Keratinocyte (primary cell): ENCODE measurements around the gene SDK1. TPM values are rescaled to one million over a fixed set of nuclear protein-coding genes. Genes with fewer than 3 reads are reported as not detected.

Source experiments
- DNase-seq: peaks from one replicate; pipeline ENCODE4 v3.0.0-alpha.2; 2011; ENCODE audit warnings: low read depth, missing footprints, low spot score
- FAIRE-seq: peaks from 2 replicates; lab custom pipeline; 2011; peaks lifted over from hg19 to GRCh38; lab: Jason Lieb, UNC
- H2AFZ ChIP-seq: 2 replicates; pipeline ENCODE4 v1.6.0; 2012; ENCODE audit warnings: low read length, control low read depth, inconsistent platforms; ENCODE audit not compliant: control insufficient read depth
- H3K27ac ChIP-seq: 2 replicates; pipeline ENCODE4 v1.5.1; 2011; ENCODE audit warnings: low read length; ENCODE audit not compliant: control insufficient read depth, insufficient read depth
- H3K27me3 ChIP-seq: 3 replicates; pipeline ENCODE4 v1.6.0; 2011; ENCODE audit warnings: low read length; ENCODE audit not compliant: control insufficient read depth, insufficient read depth; ENCODE audit errors: extremely low read depth
- H3K36me3 ChIP-seq, 2 experiments: 2 replicates in 1 of 2; 3 replicates in 1 of 2; pipeline ENCODE4 v1.5.1; 2011; ENCODE audit warnings: low read length in 2 of 2, mild to moderate bottlenecking in 1 of 2; ENCODE audit not compliant: control insufficient read depth in 2 of 2, insufficient read depth in 2 of 2; ENCODE audit errors: extremely low read depth in 1 of 2
- H3K4me1 ChIP-seq: 3 replicates; pipeline ENCODE4 v1.5.1; 2011; ENCODE audit warnings: low read length; ENCODE audit not compliant: control insufficient read depth, insufficient read depth; ENCODE audit errors: extremely low read depth
- H3K4me2 ChIP-seq: 3 replicates; pipeline ENCODE4 v1.6.0; 2011; ENCODE audit warnings: low read depth, low read length; ENCODE audit not compliant: control insufficient read depth, insufficient read depth; ENCODE audit errors: extremely low read depth
- H3K4me3 ChIP-seq, 3 experiments: fragments of 200-600 bp in 1 of 3; sonication (generic) in 1 of 3; 2 replicates in 2 of 3; 3 replicates in 1 of 3; pipeline ENCODE4 v1.5.1; 2011 to 2016; ENCODE audit warnings: low read length in 3 of 3, mild to moderate bottlenecking in 3 of 3, control low read depth in 2 of 3, inconsistent platforms in 1 of 3, low read depth in 1 of 3, mixed read lengths in 1 of 3, mixed run types in 1 of 3, moderate library complexity in 1 of 3; ENCODE audit not compliant: control insufficient read depth in 2 of 3, insufficient read depth in 2 of 3; ENCODE audit errors: extremely low read depth in 1 of 3
- H3K79me2 ChIP-seq: 2 replicates; pipeline ENCODE4 v1.6.0; 2012; ENCODE audit warnings: low read length; ENCODE audit not compliant: control insufficient read depth, insufficient read depth
- H3K9ac ChIP-seq: 3 replicates; pipeline ENCODE4 v1.6.0; 2011; ENCODE audit warnings: low read length; ENCODE audit not compliant: control insufficient read depth, insufficient read depth; ENCODE audit errors: extremely low read depth
- H3K9me1 ChIP-seq: 3 replicates; pipeline ENCODE4 v1.6.0; 2011; ENCODE audit warnings: low read length; ENCODE audit not compliant: control insufficient read depth, insufficient read depth; ENCODE audit errors: extremely low read depth
- H3K9me3 ChIP-seq: 2 replicates; pipeline ENCODE4 v1.5.1; 2012; ENCODE audit warnings: low read depth, low read length; ENCODE audit not compliant: control insufficient read depth
- H4K20me1 ChIP-seq: 3 replicates; pipeline ENCODE4 v1.6.0; 2011; ENCODE audit warnings: low read length; ENCODE audit not compliant: control insufficient read depth, insufficient read depth; ENCODE audit errors: extremely low read depth
- EZH2 ChIP-seq: IDR thresholded peaks from one replicate; pipeline ENCODE4 v1.6.1; 2012; ENCODE audit warnings: inconsistent platforms, mild to moderate bottlenecking, low read length, moderate library complexity
- dilution Hi-C: fragments of 300-500 bp; cut with MboI; formaldehyde crosslinking; loops from one replicate; pipeline ENCODE4 v1.7.0; 2020; ENCODE audit warnings: low sequenced_read_pairs; ENCODE audit not compliant: extremely low pct_ligation_motif_present
- polyA plus RNA-seq, 5 experiments: library from polyadenylated mRNA; depleted of rRNA in 3 of 5; stranded (reverse) in 3 of 5; stranded (forward) in 1 of 5; unstranded in 1 of 5; fragments of >200 nt; gene quantifications; 1 replicate in 1 of 5; 2 replicates in 3 of 5; 3 replicates in 1 of 5; pipeline versions ENCODE4 v1.2.1 to v1.2.3, GENCODE V29; 2011 to 2012; ENCODE audit warnings: missing spikeins in 2 of 5, low read depth in 1 of 5, low replicate concordance in 1 of 5
- TF ChIP-seq, protein P1 (sequence below), 3 experiments: IDR thresholded peaks in 1 of 3; conservative IDR thresholded peaks in 1 of 3; optimal IDR thresholded peaks in 1 of 3; 2 replicates in 2 of 3; 3 replicates in 1 of 3; pipeline versions ENCODE3 to v1.5.1; 2011; ENCODE audit warnings: low read length in 3 of 3, mild to moderate bottlenecking in 3 of 3, moderate library complexity in 2 of 3, control low read depth in 1 of 3, inconsistent platforms in 1 of 3; ENCODE audit not compliant: insufficient read depth in 2 of 3; ENCODE audit errors: extremely low read depth in 1 of 3

The SDK1 gene
- polyA plus RNA-seq, 1 donor (not counting 4 experiments of a cell fraction or from before 2014, with no cell fraction given), result 0.66 TPM

DNA sequence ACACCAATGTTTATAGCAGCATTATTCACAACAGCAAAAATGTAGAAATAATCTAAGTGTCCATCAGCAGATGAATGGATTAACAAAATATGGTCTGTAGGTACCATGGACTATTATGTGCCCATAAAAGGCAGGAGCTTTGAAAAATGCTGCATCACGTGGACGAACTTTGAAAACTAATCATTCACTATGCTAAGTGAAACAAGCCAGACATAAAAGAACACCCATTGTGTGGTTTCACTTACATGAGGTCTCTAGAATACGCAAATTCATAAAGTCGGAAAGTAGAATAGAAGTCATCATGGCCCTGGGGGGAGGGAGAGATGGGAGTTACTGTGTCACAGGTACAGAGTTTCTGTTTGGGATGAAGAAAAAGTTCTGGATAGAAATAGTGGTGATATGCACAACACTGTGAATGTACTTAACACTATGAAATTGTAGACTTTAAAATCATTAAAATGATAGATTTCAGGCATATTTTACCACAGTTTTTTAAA is 377.3 kb downstream of the SDK1 start:
- H3K4me1 ChIP-seq, result no peaks in the 10 kb centered on the region
- FAIRE-seq (no peak), DNase-seq (no peak)
- H3K27ac ChIP-seq, result no peak overlapping the region
- no peak overlapping the region for H3K4me2 ChIP-seq
- H4K20me1 ChIP-seq, result no peaks in the 10 kb centered on the region
- H2AFZ ChIP-seq, result no peak overlapping the region
- no peak overlapping the region for H3K9ac ChIP-seq
- no peaks in the 10 kb centered on the region for H3K9me1 ChIP-seq
- TF ChIP-seq EZH2, result no peak
- TF ChIP-seq, protein P1, sequence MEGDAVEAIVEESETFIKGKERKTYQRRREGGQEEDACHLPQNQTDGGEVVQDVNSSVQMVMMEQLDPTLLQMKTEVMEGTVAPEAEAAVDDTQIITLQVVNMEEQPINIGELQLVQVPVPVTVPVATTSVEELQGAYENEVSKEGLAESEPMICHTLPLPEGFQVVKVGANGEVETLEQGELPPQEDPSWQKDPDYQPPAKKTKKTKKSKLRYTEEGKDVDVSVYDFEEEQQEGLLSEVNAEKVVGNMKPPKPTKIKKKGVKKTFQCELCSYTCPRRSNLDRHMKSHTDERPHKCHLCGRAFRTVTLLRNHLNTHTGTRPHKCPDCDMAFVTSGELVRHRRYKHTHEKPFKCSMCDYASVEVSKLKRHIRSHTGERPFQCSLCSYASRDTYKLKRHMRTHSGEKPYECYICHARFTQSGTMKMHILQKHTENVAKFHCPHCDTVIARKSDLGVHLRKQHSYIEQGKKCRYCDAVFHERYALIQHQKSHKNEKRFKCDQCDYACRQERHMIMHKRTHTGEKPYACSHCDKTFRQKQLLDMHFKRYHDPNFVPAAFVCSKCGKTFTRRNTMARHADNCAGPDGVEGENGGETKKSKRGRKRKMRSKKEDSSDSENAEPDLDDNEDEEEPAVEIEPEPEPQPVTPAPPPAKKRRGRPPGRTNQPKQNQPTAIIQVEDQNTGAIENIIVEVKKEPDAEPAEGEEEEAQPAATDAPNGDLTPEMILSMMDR (optimal IDR thresholded peaks at IDR 0.05 in 1 of 3, IDR thresholded peaks at IDR 0.05 in 1 of 3, conservative IDR thresholded peaks at IDR 0.05 in 1 of 3; ENCODE audit: extremely low read depth in 1 of 3, insufficient read depth in 2 of 3, low read length in 3 of 3), result no peak
- dilution Hi-C loops, result no loop called here
- H3K4me3 ChIP-seq, result no peak overlapping the region
- no peaks in the 10 kb centered on the region for H3K79me2 ChIP-seq
- no peaks in the 10 kb centered on the region for H3K36me3 ChIP-seq
- no peaks in the 10 kb centered on the region for H3K27me3 ChIP-seq
- H3K9me3 ChIP-seq, result no peaks in the 10 kb centered on the region

DNA sequence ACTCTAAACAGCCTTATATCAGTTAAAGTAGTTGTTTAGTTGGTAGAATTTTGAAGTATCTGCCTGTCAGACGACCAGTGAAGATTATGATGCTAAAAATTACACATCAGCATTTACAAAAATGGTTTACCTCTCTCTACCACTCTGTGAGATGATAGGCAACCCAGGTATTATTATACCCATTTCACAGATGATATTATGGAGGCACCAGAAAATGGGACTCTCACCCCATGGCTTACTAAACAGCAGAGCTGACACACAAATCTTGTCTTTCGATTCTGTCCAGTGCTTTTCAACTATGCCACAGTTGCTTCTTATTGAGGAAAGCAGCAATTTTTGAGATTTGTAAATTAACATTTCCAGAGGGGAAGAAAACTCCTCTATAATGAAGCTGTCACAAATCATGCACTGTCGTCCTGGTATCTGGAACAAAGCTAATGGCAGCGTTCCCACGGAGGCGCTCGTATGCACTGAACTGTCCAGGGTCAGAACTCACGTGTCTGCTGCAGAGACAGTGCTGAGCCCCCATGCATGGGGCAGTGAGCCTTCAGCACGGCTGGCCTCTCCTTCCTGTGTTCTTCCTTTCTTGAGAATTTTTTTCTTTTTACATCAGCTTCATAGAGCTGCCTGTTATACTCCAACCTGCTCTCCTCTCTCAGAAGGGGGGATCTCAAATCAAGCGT is 381.1 kb downstream of the SDK1 start:
- DNase-seq, result no peak
- Histone ChIP-seq H3K9me1 (no peaks in the 10 kb centered on the region), H3K9ac (no peak overlapping the region), H4K20me1 (no peaks in the 10 kb centered on the region), H2AFZ (no peak overlapping the region), H3K4me1 (no peaks in the 10 kb centered on the region), H3K9me3 (no peaks in the 10 kb centered on the region), H3K4me3 (no peak overlapping the region), H3K27me3 (no peaks in the 10 kb centered on the region), H3K27ac (no peak overlapping the region), H3K4me2 (no peak overlapping the region), H3K79me2 (no peaks in the 10 kb centered on the region), H3K36me3 (no peaks in the 10 kb centered on the region)
- TF ChIP-seq, protein P1 (optimal IDR thresholded peaks at IDR 0.05 in 1 of 3, IDR thresholded peaks at IDR 0.05 in 1 of 3, conservative IDR thresholded peaks at IDR 0.05 in 1 of 3; ENCODE audit: extremely low read depth in 1 of 3, insufficient read depth in 2 of 3, low read length in 3 of 3), result no peak
- TF ChIP-seq EZH2, result no peak
- no peak for FAIRE-seq
- dilution Hi-C loops, result no loop called here
